ENCODE measurements around the gene BMPR1A.
"Not testable (repeated sequence)": the region's sequence is repeated elsewhere in the genome, so short reads cannot be mapped to it uniquely, and the experiment has no call there.

The BMPR1A gene

DNA sequence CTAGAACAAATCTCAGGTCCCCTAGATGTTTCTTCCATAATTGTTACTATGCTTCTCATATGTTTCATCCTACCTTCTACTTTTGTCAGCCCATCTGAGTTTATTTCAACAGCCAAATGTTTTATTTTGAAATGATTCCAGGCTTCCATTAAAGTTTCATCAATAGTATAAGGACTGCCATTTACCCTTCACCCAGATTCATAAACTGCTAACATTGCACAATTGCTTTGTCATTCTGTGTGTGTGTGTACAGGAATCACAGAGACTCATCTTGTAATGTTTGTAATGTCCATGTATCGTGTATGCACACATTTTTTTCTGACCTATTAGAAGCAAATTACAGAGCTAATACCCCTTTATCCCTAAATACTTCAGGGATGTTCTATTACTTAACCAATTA is 175.5 kb downstream of the BMPR1A start:
- H3K4me3 ChIP-seq (ENCODE audit: low read depth, low read length) = no peak overlapping the region
- DNase-seq (ENCODE audit: low read depth) = no peak
- TF ChIP-seq CTCF (IDR thresholded peaks at IDR 0.05; ENCODE audit: low read depth, low read length, missing control alignments) = no peak

GRCh38 chr10:86932674-86933073 is 176.3 kb downstream of the BMPR1A start:
- H3K4me3 ChIP-seq (ENCODE audit: low read depth, low read length) = no peak overlapping the region
- DNase-seq (ENCODE audit: low read depth) = no peak
- no peak for TF ChIP-seq CTCF (IDR thresholded peaks at IDR 0.05; ENCODE audit: low read depth, low read length, missing control alignments)

DNA sequence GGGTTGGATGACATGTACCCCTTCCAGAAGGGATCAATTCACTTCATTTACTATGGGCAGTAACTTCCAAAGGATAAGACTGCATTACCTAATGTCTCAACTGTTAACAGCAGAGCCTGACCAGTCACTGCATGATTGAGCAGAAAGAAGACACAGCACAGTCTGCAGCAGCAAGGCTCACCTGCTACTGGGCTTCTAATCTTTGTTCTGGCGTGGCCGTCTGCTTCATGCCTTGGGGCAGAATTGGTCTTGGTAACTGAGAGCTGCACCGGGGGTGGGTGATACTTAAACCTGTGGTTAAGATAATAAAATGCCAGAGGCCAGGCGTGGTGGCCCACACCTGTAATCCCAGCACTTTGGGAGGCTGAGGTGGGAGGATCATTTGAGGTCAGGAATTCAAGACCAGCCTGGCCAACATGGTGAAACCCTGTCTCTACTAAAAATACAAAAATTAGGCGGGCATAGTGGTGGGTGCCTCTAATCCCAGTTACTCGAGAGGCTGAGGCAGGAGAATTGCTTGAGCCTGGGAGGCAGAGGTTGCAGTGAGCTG is 177.8 kb downstream of the BMPR1A start:
- not testable (repeated sequence) for DNase-seq (ENCODE audit: low read depth); H3K4me3 ChIP-seq (ENCODE audit: low read depth, low read length)

DNA sequence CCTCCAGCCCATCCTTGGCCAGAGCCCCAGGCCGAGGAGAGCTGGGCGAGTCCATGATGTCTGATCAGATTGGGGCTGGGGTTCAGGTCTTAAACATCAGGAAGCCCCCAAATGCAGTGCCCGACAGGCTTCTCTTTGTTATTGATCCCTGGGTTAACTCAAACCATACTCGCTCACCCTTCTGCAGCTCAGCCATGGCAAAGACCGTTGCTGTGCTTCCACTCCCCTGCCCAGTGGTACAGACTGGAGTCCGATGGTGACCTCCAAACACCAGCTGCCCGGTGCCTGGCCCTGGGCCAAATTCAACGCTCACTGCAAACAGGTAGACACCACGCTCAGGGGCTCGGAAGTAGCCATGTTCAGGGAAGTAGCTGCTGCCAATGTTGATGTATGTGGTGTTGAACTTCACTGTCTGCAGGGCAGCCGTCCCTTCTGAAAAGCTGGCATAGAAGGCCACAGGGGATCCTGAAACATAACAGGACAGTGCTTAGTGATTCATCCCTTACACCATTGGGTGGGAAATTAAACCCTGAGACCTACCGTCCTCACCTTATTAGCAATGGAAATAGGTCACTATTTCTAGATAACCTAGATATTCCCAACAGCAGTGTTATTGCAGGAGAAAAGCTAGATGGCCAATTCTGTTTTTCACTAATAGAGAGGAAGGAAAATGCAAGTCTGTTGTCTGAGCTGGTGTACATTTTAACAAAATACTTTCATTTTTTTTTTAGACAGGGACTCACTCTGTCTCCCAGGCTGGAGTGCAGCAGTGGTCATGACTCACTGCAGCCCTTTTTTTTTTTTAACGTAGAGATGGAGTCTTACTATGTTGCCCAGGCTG is 180.5 kb downstream of the BMPR1A start:
- no peak for DNase-seq (ENCODE audit: low read depth)
- TF ChIP-seq CTCF (IDR thresholded peaks at IDR 0.05; ENCODE audit: low read depth, low read length, missing control alignments) = no peak
- H3K4me3 ChIP-seq (ENCODE audit: low read depth, low read length) = no peak overlapping the region

DNA sequence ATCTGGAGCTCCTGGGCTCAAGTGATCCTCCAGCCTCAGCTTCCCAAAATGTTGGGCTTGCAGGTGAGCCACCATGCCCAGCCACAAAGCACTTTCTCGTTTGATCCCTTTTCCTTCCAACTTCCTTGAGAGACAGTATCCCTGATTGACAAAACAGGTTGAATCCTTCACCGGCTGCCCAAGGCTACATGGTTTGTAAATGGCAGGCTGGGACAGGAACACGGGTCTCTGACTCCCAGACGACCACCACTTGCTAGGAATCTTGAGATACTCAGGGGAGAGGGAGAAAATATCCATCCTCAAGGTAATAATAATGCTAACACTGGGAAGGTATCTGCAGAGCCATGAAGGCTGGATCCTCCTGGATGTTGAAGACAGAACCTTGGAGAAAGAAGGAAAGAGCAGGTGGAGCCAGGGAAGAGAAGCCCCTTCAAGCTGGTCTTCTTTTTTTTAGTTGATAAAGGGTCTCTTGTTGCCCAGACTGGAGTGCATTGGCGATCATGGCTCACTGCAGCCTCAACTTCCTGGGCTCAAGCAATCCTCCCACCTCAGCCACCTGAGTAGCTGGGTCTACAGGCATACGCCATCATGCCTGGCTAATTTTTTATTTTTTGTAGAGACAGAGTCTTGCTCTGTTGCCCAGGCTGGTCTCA is 181.2 kb downstream of the BMPR1A start:
- H3K4me3 ChIP-seq (ENCODE audit: low read depth, low read length) = no peak overlapping the region

DNA sequence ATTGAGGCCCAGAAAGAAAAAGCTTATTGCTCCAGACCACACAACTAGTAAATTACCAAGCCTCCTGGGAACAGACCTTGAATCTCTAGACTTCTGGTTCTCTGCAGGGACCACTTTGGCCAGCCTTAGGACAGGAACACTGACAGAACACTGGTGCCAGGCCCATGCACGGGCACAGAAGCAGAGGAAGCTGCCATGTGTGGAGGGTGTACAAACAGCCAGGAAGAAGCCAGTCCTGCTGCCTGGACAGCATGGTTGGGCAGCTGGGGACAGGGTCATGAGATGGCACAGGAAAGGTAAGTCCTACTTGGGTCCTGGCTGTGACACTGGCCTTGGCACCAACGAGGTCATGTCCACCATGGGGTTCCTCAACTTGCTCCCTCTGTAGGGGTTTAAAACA is 181.8 kb downstream of the BMPR1A start:
- TF ChIP-seq CTCF (IDR thresholded peaks at IDR 0.05; ENCODE audit: low read depth, low read length, missing control alignments) = no peak
- no peak overlapping the region for H3K4me3 ChIP-seq (ENCODE audit: low read depth, low read length)
- DNase-seq (ENCODE audit: low read depth) = no peak

More for the DNA sequence above, 181.2 kb downstream of the BMPR1A start:
- no peak for DNase-seq (ENCODE audit: low read depth)
- no peak for TF ChIP-seq CTCF (IDR thresholded peaks at IDR 0.05; ENCODE audit: low read depth, low read length, missing control alignments)

DNA sequence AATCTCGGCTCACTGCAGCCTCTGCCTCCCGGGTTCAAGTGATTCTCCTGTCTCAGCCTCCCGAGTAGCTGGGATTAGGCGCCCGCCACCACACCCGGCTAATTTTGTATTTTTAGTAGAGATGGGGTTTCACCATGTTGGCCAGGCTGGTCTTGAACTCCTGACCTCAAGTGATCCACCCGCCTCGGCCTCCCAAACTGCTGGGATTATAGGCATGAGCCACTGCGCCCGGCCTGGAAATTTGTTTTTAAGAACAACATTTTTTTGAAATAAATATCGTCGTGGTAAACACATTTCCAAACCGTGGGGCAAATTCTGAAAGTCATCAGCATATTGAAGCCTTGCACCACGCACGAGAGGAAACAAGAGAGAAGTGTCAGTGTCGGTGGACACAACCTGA is 183.7 kb downstream of the BMPR1A start:
- not testable (repeated sequence) for H3K4me3 ChIP-seq (ENCODE audit: low read depth, low read length); DNase-seq (ENCODE audit: low read depth)

GRCh38 chr10:86940677-86941076 is 184.3 kb downstream of the BMPR1A start:
- no peak for DNase-seq (ENCODE audit: low read depth)
- no peak overlapping the region for H3K4me3 ChIP-seq (ENCODE audit: low read depth, low read length)
- no peak for TF ChIP-seq CTCF (IDR thresholded peaks at IDR 0.05; ENCODE audit: low read depth, low read length, missing control alignments)

Measured in GM12864 (cell line).